ENCODE data around the gene ERC2.

DNA sequence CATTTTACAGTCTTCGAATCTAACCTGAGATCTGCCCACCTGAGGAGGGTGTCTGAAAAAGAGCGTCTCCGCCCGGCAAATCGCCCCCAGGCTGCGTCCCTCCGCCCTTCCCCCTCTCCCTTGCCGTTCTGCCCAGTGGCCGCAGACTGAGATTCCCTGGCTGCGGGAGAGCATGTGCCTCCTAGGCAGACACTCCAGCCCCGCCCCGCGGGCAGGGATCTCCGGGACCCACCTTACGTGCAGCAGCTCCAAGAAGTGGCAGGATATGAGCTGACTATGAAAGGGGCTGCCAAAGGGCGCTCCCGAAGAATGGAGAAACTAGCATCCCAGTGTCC lies 978.5 kb downstream of the ERC2 start:
- TF ChIP-seq, protein P1, sequence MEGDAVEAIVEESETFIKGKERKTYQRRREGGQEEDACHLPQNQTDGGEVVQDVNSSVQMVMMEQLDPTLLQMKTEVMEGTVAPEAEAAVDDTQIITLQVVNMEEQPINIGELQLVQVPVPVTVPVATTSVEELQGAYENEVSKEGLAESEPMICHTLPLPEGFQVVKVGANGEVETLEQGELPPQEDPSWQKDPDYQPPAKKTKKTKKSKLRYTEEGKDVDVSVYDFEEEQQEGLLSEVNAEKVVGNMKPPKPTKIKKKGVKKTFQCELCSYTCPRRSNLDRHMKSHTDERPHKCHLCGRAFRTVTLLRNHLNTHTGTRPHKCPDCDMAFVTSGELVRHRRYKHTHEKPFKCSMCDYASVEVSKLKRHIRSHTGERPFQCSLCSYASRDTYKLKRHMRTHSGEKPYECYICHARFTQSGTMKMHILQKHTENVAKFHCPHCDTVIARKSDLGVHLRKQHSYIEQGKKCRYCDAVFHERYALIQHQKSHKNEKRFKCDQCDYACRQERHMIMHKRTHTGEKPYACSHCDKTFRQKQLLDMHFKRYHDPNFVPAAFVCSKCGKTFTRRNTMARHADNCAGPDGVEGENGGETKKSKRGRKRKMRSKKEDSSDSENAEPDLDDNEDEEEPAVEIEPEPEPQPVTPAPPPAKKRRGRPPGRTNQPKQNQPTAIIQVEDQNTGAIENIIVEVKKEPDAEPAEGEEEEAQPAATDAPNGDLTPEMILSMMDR (IDR thresholded peaks at IDR 0.05), result no peak
- no peak for TF ChIP-seq POLR2A (IDR thresholded peaks at IDR 0.05)

All from upper lobe of left lung (tissue), 4 donors.